Dendritic cell treated with granulocyte-macrophage colony-stimulating factor and Interleukin-4, amounts not matched to agents 40 ng/mL and 50 ng/mL, for 4 days (primary cell): ENCODE results near the gene POP4.

ENCODE experiments used
- H3K27ac Mint-ChIP-seq: one replicate; pipeline ENCODE4 v1.8.0; 2022; ENCODE audit warnings: mild to moderate bottlenecking, mixed read lengths
- H3K27me3 Mint-ChIP-seq: one replicate; pipeline ENCODE4 v1.8.0; 2022; ENCODE audit warnings: mild to moderate bottlenecking, mixed read lengths
- H3K36me3 Mint-ChIP-seq: one replicate; pipeline ENCODE4 v1.8.0; 2022; ENCODE audit warnings: low read depth, mixed read lengths
- H3K4me1 Mint-ChIP-seq: one replicate; pipeline ENCODE4 v1.8.0; 2022; ENCODE audit warnings: low read depth, mixed read lengths
- H3K4me3 Mint-ChIP-seq: one replicate; pipeline ENCODE4 v1.8.0; 2022; ENCODE audit warnings: mild to moderate bottlenecking, moderate library complexity, mixed read lengths
- H3K9me3 Mint-ChIP-seq: one replicate; pipeline ENCODE4 v1.8.0; 2022; ENCODE audit warnings: mixed read lengths
- intact Hi-C: fragments of 100-400 bp; cut with micrococcal nuclease; formaldehyde crosslinking; loops from one replicate; pipeline ENCODE4 v1.15.0; 2022

POP4 gene

DNA sequence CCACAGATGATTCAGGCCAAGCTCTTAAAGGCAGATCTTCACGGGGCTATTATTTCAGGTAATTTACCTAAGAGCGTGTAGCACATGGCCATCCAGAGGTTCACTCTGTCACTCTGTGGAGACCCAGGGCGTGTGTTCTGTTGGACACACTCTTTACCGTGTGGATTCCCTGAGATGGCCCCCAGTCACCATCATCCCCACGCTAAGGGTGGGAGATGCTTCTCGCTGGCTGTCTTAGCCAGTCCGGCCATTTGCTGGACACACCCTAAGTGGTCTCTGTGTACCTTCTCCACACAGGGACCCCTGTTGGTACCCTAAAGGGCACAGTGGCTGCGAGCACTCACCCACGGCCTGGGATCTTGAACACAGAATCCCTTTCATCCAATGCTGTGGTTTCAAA lies 6.0 kb downstream of the POP4 start:
- intact Hi-C loops: no loop called here
- Mint-ChIP-seq H3K9me3 (no peaks in the 10 kb centered on the region), H3K36me3 (peaks cover 86% of the 10 kb centered on the region), H3K27ac (no peak overlapping the region), H3K4me1 (peaks cover 11% of the 10 kb centered on the region), H3K4me3 (no peak overlapping the region), H3K27me3 (no peaks in the 10 kb centered on the region)

DNA sequence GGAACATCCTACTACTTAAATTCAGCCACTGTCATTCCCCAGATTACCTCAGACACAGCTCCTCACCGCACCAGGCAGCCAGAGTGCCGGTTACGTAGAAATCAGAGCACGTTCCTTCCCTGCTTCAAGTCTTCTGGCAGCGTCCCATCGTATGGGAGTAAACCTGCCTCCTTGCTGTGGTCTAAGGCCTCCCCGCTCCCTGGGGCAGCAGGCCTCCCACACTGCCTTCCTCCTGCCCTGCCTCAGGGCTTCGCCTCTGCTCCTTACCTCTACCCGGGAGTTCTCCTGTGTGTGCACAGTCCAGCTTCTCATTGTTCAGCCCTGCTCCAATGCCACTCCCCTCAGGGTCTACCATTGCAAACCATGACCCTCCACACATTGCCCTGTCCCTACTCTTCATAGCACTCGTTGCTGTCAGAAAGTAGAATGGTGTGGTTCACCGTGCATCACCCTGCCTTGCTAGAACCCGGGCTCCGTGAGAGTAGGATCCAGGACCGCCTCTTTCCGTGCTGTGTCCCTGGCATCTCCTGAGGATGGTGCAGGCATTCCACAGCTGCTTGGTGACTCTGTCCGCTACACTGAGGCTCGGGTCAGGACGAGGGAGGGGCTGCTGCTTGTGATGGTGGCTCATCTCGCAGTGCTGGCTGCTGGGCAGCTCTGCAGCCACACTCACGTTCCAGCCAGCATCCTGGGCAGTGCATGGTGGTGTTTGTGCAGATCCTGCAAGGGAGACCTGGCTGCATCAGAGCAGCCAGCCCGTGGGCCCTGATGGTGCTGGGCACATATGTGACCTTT lies 6.9 kb downstream of the POP4 start:
- Mint-ChIP-seq H3K27ac (no peak overlapping the region), H3K4me1 (peaks cover 11% of the 10 kb centered on the region), H3K27me3 (no peaks in the 10 kb centered on the region), H3K9me3 (no peaks in the 10 kb centered on the region), H3K36me3 (peaks cover 86% of the 10 kb centered on the region), H3K4me3 (no peak overlapping the region)
- intact Hi-C loops: no loop called here

DNA sequence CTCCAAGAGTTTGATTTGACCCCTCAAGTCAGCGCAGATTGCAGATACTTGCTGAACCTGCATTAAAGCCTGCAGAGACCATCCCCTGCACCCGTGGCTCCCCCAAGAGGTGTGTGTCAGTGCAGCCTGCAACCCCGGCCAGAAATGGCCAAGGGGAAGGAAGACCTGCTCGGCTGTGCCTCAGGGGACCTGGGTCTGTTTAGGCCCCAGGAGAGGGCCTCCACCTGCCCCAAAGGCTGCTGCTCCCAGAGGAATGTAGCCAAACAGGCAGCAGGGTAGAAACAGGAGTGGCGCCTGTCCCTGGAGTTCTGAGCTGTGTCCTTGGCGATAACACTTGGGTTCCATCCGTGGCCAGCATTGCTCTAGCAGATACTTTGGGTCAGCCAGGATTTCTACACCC lies 8.0 kb downstream of the POP4 start:
- intact Hi-C loops: no loop called here
- peaks cover 78% of the 10 kb centered on the region for H3K36me3 Mint-ChIP-seq
- H3K27me3 Mint-ChIP-seq: no peaks in the 10 kb centered on the region
- H3K4me3 Mint-ChIP-seq: no peak overlapping the region
- no peak overlapping the region for H3K27ac Mint-ChIP-seq
- no peaks in the 10 kb centered on the region for H3K9me3 Mint-ChIP-seq
- H3K4me1 Mint-ChIP-seq: peaks cover 11% of the 10 kb centered on the region

DNA sequence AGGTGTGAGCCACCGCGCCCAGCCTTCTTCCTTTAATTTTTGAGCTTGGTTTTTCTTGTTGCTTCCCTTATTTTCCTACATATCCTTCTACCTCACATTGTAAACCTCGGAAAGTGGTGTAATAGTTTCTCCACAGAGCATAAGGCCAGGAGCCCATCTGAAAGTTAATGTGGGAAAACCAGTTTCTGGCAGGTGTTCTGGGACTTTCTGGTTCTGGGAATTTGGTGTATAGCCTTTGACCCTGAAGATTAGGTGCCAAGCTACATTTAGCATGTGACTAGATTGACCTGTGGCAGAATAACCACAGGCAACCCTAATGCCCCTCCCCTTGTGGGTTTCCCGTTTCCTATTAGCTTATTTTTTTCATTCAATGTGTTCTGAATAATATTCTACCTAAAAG lies 8.7 kb downstream of the POP4 start:
- Mint-ChIP-seq H3K27ac (no peak overlapping the region), H3K27me3 (no peaks in the 10 kb centered on the region), H3K9me3 (no peaks in the 10 kb centered on the region), H3K4me1 (peaks cover 11% of the 10 kb centered on the region), H3K4me3 (no peak overlapping the region), H3K36me3 (peaks cover 71% of the 10 kb centered on the region)
- intact Hi-C loops: no loop called here

DNA sequence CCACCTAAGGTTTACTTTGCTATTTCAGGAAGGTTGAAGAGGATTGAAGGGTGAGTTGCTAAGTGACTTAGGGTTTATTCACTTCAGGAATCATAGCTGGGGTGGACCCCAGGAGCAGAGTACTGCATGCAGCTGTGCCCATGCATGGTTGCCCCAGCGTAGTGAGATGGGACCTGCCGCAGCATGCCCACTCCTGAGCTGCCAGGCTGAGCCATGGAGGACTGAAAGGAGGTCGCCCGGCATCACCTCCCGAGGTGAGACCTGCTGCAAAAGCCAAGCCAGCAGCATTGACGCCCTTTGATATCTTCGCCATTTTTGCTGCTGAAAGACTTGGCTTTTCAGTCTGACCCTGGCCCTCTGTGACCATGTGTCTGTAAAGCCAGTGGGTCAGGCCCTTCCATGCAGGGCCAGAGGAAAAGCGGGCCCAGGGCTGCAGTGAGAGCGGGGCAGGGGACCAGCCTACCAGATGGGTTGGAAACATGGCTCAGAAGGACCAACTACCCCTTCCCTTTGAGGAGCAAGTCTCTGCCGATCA lies 9.9 kb downstream of the POP4 start:
- Mint-ChIP-seq H3K27ac (no peak overlapping the region), H3K4me3 (no peak overlapping the region)
- intact Hi-C loops: no loop called here

DNA sequence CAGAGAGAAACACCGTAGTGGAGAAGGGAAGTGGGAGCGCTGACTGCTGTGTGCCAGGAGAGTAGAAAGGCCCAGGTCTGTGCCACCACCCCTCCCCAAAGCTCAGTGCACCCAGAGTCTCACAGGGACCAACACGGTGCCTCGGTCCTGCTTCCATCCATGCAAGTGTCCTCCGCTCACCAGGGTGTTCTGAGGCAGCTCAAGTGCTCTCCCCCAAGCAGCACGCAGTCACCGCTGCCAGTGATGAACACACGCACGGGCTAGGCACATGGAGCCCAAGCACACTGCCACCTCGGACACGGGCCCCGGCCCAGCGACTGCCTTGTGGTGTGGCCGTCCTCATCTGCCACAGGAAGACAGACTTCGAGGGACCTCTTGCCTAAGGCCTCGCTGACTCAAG lies 10.5 kb downstream of the POP4 start:
- H3K4me3 Mint-ChIP-seq: no peak overlapping the region
- intact Hi-C loops: no loop called here
- peaks cover 53% of the 10 kb centered on the region for H3K36me3 Mint-ChIP-seq
- H3K9me3 Mint-ChIP-seq: no peaks in the 10 kb centered on the region
- no peak overlapping the region for H3K27ac Mint-ChIP-seq
- peaks cover 5% of the 10 kb centered on the region for H3K4me1 Mint-ChIP-seq
- peaks cover 12% of the 10 kb centered on the region for H3K27me3 Mint-ChIP-seq

More for the DNA sequence above, 9.9 kb downstream of the POP4 start:
- peaks cover 6% of the 10 kb centered on the region for H3K27me3 Mint-ChIP-seq
- peaks cover 5% of the 10 kb centered on the region for H3K4me1 Mint-ChIP-seq
- H3K36me3 Mint-ChIP-seq: peaks cover 59% of the 10 kb centered on the region
- no peaks in the 10 kb centered on the region for H3K9me3 Mint-ChIP-seq

DNA sequence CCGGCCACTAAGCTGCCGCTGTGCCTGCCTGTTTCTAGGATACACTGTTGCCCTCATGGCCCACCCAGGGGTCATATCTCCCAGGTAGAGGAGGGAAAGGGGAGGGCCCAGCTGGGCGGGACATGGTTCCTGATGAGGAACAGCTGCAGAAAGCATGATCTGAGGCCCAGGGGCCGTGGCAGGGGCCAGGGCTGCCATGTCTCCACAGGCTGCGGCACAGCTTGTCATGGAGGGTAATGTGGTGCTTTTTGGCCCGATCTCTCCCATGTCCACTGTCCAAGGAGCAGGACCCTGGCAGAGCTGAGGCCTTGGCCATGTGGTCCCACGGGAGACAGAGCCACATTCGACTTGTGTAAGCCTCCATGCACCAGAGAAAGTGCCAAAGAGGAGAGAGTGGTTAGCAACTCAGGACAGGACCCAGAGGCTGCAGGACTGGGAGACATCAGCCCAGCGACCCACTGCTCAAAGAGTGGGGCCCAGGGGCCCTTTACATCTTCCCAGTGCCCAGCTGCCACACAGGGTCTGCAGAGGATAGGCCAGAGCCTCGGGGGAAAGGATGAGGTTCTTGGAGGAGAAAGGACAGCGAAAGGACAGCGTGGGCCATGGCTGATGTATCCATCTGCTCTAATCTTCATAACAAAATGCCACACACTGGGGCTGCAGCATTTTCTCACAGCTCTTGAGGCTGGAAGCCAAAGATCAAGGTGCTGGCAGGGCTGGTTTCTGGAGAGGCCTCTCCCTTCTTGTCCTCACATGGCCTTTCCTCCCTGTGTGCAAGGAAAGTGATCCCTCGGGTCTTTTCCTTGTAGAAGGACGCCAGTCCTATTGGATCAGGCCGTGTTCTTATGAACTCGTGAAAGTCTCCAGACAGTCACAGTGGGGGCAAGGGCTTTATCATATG lies 11.5 kb downstream of the POP4 start:
- H3K36me3 Mint-ChIP-seq: peaks cover 43% of the 10 kb centered on the region
- peaks cover 5% of the 10 kb centered on the region for H3K4me1 Mint-ChIP-seq
- H3K27ac Mint-ChIP-seq: no peak overlapping the region
- H3K4me3 Mint-ChIP-seq: no peak overlapping the region
- intact Hi-C loops: no loop called here
- peaks cover 16% of the 10 kb centered on the region for H3K27me3 Mint-ChIP-seq
- no peaks in the 10 kb centered on the region for H3K9me3 Mint-ChIP-seq

DNA sequence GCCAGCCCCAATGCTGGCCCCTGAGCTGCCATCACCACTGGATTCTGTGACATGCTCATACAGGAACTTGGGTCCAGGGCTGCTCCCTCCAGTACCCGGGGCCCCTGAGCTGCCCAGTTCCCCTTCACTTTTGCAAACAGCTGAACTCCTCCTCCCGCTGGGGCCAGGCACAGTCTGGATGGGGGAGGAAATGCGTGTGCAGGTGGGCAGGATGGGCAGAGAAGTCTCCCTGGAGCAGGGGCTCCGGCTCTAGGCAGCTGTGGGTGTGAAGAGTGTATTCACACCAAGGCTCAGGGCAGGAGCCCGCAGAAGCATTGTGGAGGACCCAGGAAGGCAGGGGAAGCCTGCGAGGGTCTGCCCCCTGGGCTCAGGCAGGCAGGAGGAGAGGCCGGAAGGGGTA lies 12.4 kb downstream of the POP4 start:
- Mint-ChIP-seq H3K9me3 (no peaks in the 10 kb centered on the region), H3K4me1 (peaks cover 5% of the 10 kb centered on the region), H3K27ac (no peak overlapping the region), H3K36me3 (peaks cover 34% of the 10 kb centered on the region), H3K27me3 (peaks cover 16% of the 10 kb centered on the region), H3K4me3 (no peak overlapping the region)
- intact Hi-C loops: no loop called here

DNA sequence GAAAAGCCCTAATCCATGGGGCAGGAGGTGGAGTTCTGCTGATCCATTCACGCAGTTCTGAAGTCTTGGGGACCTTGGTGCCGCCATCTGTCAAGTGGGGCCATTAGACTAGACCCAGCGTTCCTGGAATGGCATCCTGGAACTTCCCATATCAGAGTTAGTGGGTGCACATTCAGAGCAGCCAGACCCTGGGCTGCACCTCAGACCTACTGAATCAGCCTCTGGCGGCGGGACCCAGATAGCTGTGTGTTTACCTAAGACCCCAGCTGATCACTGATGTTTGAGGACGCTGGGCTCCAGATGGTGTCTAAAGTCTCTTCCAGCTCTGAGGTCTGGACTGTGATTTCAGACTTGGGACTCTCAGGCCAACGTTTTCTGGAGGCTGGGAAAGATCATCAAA lies 12.8 kb downstream of the POP4 start:
- no peak overlapping the region for H3K27ac Mint-ChIP-seq
- H3K36me3 Mint-ChIP-seq: peaks cover 30% of the 10 kb centered on the region
- intact Hi-C loops: no loop called here
- H3K27me3 Mint-ChIP-seq: peaks cover 16% of the 10 kb centered on the region
- peaks cover 5% of the 10 kb centered on the region for H3K4me1 Mint-ChIP-seq
- no peaks in the 10 kb centered on the region for H3K9me3 Mint-ChIP-seq
- H3K4me3 Mint-ChIP-seq: no peak overlapping the region

DNA sequence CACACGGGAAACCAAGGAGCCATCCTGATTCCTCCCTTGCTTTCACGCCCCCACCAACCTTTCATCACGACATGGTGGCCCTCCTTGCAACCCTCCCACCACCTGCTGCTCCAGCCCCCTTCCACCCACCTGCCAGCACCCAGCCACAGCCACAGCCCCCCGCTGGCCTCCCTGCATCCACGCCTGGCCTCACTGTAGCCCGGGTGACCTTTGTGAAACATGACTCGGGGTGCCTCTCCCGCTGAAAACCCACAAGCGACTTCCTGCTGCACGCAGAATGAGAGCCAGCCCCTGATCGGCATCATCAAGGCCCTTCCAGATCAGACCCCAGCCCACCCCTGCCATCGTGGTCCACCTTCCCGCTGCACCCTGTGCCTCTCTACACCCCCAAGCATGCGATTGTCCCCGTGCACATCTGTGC lies 14.9 kb downstream of the POP4 start:
- H3K4me3 Mint-ChIP-seq: no peak overlapping the region
- H3K27ac Mint-ChIP-seq: no peak overlapping the region
- peaks cover 5% of the 10 kb centered on the region for H3K4me1 Mint-ChIP-seq
- intact Hi-C loops: no loop called here
- no peaks in the 10 kb centered on the region for H3K9me3 Mint-ChIP-seq
- H3K27me3 Mint-ChIP-seq: peaks cover 16% of the 10 kb centered on the region
- H3K36me3 Mint-ChIP-seq: peaks cover 9% of the 10 kb centered on the region

DNA sequence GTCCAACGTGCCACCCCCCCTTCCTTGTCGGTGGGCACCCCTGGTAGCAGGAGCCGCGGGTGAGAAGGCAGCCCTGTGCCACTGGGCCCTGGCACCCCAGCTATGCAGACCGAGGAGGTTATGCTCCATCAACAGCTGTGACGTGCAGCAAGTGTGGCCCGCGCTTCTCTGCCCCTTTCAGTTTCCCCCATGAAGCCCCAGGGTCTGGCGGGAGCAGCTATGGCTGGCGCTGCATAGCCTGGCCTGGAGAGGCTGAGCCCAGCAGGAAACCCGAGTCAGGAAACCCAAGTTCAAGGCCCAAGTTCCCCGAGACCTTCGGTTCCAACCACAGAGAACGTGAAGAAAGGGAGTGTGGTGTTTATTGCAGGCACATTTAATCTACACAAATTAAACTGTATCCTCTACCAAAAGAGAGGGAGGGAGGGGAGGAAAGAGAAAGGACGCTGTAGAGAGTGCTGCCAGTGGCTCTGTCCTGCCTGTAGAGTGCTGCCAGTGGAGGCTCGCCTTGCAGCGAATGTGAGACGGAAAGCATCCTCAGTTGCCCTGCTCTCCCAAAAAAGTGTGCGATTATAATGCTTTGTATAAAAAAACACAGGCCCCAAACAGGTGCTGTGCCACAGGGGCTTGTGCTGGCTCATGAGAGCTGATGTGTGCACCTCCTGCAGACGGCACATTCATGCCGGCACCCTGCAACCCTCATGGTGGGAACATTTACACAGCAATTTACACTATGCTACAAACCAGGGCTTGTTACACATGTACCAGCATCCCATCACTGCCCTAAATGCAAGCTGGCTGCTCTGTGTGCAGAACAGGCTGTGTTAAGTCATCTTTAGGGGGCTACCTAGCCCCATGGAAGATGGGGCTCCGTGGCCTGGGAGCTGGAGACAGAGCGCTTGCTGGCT lies 16.3 kb downstream of the POP4 start:
- no peak overlapping the region for H3K27ac Mint-ChIP-seq
- intact Hi-C loops: no loop called here
- H3K27me3 Mint-ChIP-seq: peaks cover 16% of the 10 kb centered on the region
- no peak overlapping the region for H3K4me3 Mint-ChIP-seq
- H3K9me3 Mint-ChIP-seq: no peaks in the 10 kb centered on the region
- no peaks in the 10 kb centered on the region for H3K36me3 Mint-ChIP-seq
- peaks cover 5% of the 10 kb centered on the region for H3K4me1 Mint-ChIP-seq

DNA sequence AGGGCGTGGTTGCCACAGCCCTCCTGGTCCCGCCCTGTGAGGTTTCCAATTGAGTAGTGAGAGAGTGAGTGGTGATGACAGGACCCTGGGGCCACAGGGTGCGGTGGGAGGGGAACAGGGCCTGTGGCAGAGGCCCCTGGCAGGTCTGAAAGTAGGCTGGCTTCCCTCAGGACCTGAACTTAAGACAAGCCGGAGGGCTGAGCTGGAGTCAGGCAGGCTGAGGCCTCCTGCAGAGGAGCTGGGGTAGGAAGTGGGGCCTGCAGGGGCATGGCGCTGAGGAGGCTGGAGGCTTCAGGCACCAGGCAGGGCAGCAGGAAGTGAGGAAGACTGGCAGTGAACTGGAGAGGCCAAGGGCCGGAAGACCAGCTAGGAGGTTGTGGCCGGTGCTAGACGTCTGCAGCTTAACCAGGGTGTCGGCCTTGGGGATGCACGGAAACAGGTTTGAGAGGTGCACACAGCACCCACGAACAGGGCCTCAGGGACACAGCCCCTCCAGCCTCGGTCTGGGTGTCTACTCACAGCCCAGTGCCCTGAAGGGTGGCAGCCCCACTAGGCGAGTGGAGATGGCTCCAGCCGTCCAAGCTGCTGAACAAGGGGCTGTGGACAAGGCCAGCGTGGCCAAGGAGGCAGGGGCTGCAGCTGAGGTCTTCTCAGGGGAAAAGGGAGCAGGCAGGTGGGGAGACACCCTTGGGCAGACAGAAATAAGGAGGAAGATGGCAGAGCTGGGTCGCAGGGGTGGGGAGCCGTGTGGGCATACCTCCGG lies 17.8 kb downstream of the POP4 start:
- Mint-ChIP-seq H3K4me1 (peaks cover 5% of the 10 kb centered on the region), H3K4me3 (no peak overlapping the region), H3K9me3 (no peaks in the 10 kb centered on the region), H3K27me3 (peaks cover 16% of the 10 kb centered on the region), H3K36me3 (no peaks in the 10 kb centered on the region), H3K27ac (no peak overlapping the region)
- intact Hi-C loops: no loop called here
